ENCODE results near the gene KCNV2. TPM values are rescaled to one million over a fixed set of nuclear protein-coding genes. Genes with fewer than 3 reads are reported as not detected.

Gene KCNV2
- polyA plus RNA-seq, 1 experiment: not detected

- no peak overlapping the region for H3K4me3 ChIP-seq (ENCODE audit: low read depth, low read length)
- ChIA-PET CTCF (interaction anchor here (0.6 to 1.5 kb wide), 4 partner anchors 8 to 264 kb away, joined by 3 to 4 read pairs (median 4); no protein-coding TSS in a partner anchor), POLR2A (interaction anchor here (0.6 kb wide), 1 partner anchor 68 kb away, joined by 7 read pairs; no protein-coding TSS in a partner anchor)
- no peak for TF ChIP-seq CTCF (IDR thresholded peaks at IDR 0.05; ENCODE audit: insufficient read depth, low read depth, low read length)
- H3K36me3 ChIP-seq (ENCODE audit: control insufficient read depth, insufficient read depth, low read length): no peaks in the 10 kb centered on the region
- H3K27me3 ChIP-seq (ENCODE audit: control insufficient read depth, insufficient read depth, low read length): no peaks in the 10 kb centered on the region
- no peak for DNase-seq (ENCODE audit: low read depth)
Measured at GRCh38 chr9:2741441-2742158, 24.3 kb downstream of the KCNV2 start.

- CTCF ChIA-PET: interaction anchor here (1.2 to 1.3 kb wide), 2 partner anchors 14 to 43 kb away, joined by 3 to 4 read pairs; no protein-coding TSS in a partner anchor
Measured at GRCh38 chr9:2742214-2742613, 24.9 kb downstream of the KCNV2 start.

GRCh38 chr9:2743937-2744529, 26.7 kb downstream of the KCNV2 start:
- DNase-seq (ENCODE audit: low read depth): no peak
- TF ChIP-seq CTCF (IDR thresholded peaks at IDR 0.05; ENCODE audit: insufficient read depth, low read depth, low read length): no peak
- H3K4me3 ChIP-seq (ENCODE audit: low read depth, low read length): no peak overlapping the region
- CTCF ChIA-PET: interaction anchor here (1.6 kb wide), 1 partner anchor 11 kb away, joined by 5 read pairs; no protein-coding TSS in a partner anchor
- H3K36me3 ChIP-seq (ENCODE audit: control insufficient read depth, insufficient read depth, low read length): no peaks in the 10 kb centered on the region
- no peaks in the 10 kb centered on the region for H3K27me3 ChIP-seq (ENCODE audit: control insufficient read depth, insufficient read depth, low read length)
- POLR2A ChIA-PET: no interaction called here

More at GRCh38 chr9:2742214-2742613, 24.9 kb downstream of the KCNV2 start:
- Histone ChIP-seq H3K36me3 (ENCODE audit: control insufficient read depth, insufficient read depth, low read length) (no peaks in the 10 kb centered on the region), H3K4me3 (ENCODE audit: low read depth, low read length) (no peak overlapping the region), H3K27me3 (ENCODE audit: control insufficient read depth, insufficient read depth, low read length) (no peaks in the 10 kb centered on the region)
- no peak for TF ChIP-seq CTCF (IDR thresholded peaks at IDR 0.05; ENCODE audit: insufficient read depth, low read depth, low read length)
- DNase-seq (ENCODE audit: low read depth): no peak
- POLR2A ChIA-PET: interaction anchor here (0.6 kb wide), 1 partner anchor 67 kb away, joined by 7 read pairs; no protein-coding TSS in a partner anchor

- POLR2A ChIA-PET: no interaction called here
- no peaks in the 10 kb centered on the region for H3K27me3 ChIP-seq (ENCODE audit: control insufficient read depth, insufficient read depth, low read length)
- no peak for TF ChIP-seq CTCF (IDR thresholded peaks at IDR 0.05; ENCODE audit: insufficient read depth, low read depth, low read length)
- no peak overlapping the region for H3K4me3 ChIP-seq (ENCODE audit: low read depth, low read length)
- DNase-seq (ENCODE audit: low read depth): no peak
- H3K36me3 ChIP-seq (ENCODE audit: control insufficient read depth, insufficient read depth, low read length): no peaks in the 10 kb centered on the region
- CTCF ChIA-PET: interaction anchor here (1.6 kb wide), 1 partner anchor 9 kb away, joined by 5 read pairs; no protein-coding TSS in a partner anchor
Measured at GRCh38 chr9:2745560-2746380, 28.5 kb downstream of the KCNV2 start.

Data from BJ (cell line).